Germinal center (tissue), 1 donor: ENCODE measurements around the gene G3BP1.
A peak's percentile ranks its signal among the peaks of the same experiment; 100 is the strongest.
"Not testable (repeated sequence)": the region's sequence is repeated elsewhere in the genome, so short reads cannot be mapped to it uniquely, and the experiment has no call there.

Source experiments
- DNase-seq: peaks from one replicate; pipeline ENCODE4 v3.0.0; 2012; ENCODE audit warnings: mixed read lengths, low spot score

G3BP1 gene

DNA sequence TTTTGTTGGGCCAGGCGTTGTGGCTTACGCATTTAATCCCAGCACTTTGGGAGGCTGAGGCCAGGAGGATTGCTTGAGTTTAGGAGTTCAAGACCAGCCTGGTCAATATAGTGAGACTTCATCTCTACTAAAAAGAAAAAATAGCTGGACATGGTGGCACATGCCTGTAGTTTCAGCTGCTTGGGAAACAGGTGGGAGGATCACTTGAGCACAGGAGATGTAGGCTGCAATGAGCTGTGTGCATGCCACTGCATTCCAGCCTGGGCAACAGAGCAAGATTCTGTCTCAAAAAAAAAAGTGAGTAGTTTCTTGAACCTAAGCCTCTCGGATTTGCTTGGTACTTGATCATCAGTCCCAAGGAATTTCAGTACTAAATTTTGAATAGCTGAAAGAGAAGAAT lies 26.9 kb downstream of the G3BP1 start:
- no peak for DNase-seq

DNA sequence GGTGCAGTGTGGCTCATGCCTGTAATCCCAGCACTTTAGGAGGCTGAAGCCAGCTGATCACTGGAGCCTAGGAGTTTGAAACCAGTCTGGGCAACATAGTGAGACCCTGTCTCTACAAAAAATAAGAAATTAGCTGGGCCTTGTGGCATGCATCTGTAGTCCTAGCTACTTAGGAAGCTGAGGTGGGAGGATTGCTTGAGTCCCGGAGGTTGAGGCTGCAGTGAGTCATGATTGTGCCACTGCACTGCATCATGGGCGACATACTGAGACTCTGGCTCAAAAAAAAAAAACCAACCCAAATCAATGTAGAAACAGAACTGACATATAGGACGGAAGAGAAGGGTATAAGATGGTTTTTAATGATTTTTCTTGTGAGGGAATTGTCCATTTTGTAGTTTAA lies 27.7 kb downstream of the G3BP1 start:
- no peak for DNase-seq

DNA sequence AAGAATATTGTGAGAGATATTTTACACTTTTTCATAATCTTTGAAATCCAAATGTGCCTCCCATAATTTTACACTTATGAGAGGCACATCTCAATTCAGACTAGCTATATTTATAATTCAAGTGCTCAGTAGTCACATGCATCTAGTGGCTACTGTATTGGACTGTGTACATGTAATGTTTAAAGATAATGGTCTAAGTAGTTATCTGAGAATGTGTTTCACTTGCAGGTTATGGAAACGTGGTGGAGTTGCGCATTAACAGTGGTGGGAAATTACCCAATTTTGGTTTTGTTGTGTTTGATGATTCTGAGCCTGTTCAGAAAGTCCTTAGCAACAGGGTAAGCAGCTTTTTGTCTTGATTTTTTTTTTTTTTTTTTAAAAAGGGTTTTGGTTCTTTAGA lies 28.8 kb downstream of the G3BP1 start:
- DNase-seq: no peak

DNA sequence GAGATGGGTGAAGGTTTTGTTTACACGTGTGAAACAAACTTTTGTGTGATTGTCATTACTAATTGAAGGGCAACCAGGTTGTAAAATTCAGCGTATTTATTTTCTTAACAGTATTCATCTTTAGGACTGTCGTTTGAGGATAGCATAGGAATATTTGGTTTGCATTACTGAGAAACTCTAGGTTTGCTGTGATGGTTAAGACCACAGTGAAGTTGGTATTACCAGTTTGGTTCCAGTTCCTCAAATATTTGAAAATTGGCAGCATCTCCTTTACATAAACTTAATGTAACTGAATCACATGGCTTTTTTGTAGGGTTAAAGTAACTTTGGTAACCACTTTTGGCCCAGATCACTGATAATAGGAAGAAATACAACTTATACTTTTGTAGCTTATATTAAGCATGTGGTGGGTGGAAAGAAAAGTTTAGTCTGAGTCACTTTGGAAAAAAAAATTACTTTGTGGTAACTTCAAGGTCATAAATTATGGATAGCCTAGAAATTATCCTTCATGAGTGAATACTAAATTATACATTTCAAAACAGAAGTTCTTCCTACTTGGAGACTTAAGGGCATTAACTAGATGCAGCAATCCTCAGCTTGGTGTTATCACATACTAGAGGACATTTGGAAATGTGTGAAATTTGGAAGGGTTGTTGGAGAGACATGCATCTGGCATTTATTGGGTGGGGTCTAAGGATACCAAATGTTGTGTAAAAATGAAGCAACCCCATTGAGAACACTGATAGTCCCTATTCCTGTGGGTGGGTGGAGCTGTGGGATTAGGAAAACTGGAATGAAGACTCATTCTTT lies 33.9 kb downstream of the G3BP1 start:
- DNase-seq: no peak

DNA sequence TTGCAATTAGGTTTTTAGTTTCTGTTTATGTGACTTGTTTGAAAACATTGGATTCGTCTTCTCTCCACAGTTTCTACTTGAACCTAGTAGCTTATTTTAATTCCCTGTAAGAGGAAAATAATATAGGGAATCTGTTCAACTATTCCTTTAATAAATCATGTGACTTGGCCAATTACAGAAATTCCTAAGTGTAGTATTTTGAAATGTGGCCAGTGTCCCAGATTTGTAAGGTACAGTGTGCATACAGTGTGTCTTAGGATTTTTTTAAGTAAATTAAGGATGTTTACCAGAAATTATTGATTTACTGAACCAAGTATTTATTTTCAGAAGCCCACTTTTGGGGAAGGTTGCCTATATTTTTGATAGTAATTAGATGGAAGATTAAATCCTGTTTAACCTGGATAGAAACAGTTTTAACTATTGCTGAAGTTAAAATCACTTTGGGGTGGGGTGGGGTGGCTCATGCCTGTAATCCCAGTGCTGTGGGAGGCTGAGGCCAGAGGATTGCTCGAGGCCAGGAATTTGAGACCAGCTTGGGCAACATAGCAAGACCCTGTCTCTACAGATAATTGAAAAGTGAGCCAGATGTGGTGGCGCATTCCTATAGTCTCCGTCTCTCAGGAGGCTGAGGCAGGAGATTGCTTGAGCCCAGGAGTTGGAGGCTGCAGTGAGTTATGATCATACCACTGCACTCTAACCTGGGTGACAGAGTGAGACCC lies 36.9 kb downstream of the G3BP1 start:
- DNase-seq: no peak

DNA sequence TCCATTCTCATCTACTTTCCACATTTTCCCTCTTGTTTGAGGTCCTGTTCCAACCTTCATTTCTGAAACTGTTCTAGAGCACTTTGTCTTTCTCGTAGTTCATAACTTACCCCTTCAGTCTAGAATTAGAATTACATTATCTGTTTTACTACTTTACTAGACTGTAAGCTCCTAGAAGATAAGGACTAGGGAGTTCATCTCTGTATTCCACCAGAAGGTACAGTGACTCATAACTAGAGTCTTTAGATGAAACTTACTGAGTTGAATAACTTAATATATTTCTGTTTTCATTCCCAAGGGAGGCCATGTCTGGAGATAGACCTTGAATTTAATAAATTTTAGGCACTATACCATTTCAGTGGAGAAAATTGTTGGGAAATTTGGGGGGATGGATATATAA lies 38.7 kb downstream of the G3BP1 start:
- DNase-seq: no peak

DNA sequence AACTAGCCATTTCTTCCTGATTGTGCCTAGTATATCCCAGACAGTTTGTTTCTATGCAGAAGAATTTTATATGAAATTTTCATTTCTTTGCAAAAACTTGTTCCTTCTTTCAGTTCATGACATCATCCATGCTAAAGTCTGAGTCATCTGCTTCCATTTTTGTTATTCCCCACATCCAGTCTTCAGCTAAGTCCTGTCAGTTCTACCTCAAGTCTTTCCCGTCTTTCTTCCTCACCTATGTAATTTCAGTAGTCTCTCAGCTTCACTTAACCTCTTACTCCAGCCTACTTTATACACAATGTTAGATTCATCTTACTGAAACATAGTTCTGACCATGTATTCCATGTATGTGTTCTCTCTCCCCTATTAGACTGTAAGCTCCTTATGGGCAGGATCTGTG lies 39.1 kb downstream of the G3BP1 start:
- DNase-seq: no peak

DNA sequence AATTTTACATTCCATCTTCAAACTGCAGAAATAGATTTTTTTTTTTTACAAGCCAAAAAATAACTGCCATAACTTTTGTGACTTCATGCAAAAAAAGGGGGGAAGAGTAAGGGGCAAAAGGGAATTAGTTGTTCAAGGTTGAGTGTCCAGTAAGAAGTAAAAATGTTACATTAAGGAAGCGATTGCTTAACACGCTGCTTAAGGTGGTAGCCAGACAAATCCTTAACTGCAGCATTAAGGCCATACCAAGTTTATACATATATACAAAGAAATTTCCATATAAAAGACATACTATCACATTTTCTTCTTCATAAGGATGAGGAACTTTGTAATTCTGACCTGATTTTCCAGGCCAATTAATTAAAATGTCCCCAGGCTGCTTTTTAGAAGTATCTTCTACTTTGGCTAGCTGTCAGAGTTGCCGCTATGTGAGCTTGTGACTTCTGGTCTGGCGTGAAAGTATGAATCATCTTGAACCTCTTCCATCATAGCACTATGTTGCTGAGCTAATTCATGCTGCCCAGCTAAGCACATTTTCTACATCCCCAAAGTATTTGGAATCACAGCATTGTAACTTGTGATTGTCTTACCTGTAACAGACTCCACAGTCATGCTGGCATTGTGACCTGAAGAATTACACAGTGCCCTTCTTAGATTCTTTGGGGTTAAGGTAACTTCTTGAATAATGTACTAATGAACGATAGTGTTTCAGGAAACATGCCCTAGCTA lies 40.0 kb downstream of the G3BP1 start:
- no peak for DNase-seq

DNA sequence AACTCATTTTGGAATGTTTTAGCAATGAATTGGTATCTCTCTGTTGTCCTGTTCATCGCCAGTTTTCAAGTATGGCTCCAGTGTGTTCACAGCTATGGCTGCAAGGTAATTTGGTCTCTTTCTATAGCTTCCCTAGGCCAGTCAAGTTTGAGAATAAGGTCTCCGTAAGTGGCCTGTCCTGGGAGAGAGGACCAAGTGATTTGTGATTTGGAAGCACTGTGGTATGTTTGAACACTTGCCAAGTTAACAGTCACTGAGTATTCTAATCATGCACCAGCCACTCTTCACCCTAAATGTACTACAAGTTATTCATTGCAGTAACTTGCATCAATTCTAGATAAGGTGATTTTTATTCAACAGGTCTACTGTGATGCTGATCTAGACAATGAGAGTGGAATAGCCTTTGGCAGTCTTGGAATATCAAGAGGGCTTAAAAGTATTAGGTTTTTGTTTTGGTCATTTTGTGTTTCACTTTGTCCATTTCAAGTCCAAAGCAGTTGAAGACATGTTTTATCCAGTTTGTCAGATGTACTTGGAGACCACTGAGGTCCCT lies 41.1 kb downstream of the G3BP1 start:
- no peak for DNase-seq

DNA sequence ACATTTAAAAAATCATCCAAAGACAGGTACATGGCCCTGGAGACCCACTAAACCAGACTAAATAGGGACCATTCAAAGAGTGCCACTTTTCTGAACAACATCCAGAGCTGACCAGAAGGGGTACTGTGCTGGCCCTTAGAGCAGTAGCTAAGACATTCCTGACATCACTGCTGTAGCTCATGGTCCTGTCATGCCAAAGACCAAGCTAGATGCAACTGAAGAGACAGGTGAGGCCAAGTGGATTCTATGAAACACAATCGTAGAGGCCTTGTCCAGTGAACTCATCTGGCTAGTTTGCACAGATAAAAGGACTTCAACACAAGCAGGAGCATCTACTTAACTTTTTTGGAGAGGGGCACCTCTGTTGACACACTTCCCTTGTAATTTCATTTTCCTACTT lies 43.3 kb downstream of the G3BP1 start:
- no peak for DNase-seq

DNA sequence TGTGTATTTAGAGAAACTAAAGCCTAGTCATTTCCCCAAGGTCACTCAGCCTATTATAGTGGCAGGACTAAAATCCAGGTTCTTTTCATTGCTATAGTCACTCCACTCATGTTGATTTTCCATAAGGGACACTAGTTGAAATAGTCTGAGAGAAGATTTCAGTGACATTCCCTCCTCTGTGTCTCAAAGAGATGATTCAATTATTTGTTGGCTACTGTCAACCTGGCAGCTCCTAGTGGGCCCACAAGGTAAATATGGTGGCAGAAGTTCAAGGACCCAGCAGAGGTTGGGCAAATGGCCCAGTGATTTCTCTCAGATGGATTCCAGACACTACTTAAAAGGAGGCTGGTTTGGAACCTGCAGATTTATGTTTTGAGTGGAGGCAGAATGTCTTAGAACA lies 48.1 kb downstream of the G3BP1 start:
- no peak for DNase-seq

DNA sequence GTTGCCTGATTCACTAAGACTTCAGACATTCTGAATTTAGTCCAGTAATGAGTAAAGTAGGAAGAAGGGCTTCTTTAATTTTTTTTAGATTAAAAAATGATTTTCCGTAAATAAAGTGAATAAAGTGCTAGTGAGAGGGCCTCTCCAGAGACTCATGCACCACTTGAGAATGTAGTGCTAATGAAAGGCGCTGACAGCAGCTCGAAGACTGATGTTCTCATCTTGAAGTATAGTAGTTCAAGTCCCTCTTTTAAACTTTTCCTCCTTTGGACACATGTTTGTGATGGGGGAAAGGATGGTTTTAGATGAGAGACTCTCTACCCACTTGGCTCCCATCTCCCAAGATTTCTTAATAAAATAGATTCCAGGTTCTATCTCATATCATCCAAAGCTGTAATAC lies 48.5 kb downstream of the G3BP1 start:
- DNase-seq: no peak

DNA sequence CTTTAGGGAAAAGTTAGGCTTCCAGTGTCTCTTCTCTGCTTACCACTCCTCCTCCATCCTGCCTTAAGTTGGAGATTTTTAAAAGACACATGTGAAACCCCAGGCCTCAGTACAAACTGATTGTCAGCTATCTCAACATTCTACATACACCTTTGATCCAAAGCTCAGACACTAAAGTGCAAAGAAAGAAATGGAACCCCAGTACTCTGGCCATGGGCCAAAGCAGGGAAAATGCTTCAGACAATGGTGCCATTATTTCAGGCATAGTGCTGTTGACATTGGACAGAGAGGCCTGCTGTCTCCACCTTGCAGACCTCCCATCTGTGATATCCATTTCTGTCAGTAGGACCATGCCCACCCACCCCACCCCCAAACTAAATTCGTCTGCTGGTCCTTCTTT lies 49.1 kb downstream of the G3BP1 start:
- no peak for DNase-seq

DNA sequence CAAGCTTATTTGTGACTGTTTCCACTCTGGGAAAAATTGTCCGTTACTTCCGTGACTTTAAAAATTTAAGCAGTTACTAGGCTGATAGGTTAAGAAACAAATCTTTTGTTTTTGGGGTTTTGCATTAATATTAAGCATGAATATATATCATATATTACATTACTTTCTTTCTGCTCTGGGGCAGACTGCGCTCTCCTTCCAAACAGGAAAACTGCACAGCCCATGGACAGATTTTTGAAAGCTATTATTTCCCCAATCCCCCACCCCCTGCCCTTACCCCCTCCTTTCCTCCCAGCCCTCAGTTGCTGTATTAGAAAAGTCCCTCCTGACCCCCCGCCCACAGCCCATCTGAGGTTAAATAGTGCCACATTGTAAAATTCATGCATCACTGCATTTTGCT lies 50.4 kb downstream of the G3BP1 start:
- DNase-seq: no peak

DNA sequence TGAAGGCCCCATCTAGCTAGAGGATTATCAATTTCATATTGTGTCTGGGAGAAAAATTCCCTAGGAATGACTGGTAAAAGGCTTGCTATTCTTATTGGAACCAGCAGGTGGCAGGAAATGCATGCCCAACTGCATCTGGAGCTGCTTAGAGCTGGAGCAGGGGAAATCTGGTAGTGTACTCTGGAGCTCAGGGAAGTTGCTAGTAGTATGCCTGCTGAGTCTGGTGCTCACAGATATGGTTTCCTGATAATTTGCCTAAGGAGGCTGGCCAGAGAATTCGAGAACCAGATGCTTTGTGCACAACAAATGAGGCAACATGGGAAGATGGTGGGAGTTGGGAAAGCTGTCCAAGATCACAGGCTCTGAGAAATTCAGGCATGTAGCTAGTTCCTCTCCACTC lies 53.7 kb downstream of the G3BP1 start:
- DNase-seq: peak; percentile 24

DNA sequence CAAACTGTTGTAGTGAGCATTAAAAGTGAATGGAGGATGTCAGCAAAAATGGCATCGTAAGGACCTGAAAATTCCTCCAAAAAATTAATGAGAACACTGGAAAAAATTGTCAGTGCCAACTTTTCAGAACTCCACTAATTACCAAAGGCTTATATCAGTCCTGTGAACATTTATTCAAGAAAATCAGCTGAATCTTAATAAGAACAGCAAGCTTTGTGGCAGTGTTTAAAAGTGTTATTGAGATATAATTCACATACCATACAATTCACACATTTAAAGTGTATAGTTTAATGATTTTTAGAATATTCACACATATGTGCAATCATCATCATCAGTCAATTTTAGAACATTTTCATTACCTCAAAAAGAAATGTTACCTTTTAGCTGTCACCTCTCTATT lies 57.6 kb downstream of the G3BP1 start:
- no peak for DNase-seq

DNA sequence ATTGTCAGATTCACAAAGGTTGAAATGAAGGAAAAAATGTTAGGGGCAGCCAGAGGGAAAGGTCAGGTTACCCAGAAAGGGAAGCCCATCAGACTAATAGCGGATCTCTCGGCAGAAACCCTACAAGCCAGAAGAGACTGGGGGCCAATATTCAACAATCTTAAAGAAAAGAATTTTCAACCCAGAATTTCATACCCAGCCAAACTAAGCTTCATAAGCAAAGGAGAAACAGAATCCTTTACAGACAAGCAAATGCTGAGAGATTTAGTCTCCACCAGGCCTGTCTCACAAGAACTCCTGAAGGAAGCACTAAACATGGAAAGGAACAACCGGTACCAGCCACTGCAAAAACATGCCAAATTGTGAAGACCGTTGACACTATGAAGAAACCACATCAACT lies 61.1 kb downstream of the G3BP1 start:
- not testable (repeated sequence) for DNase-seq

DNA sequence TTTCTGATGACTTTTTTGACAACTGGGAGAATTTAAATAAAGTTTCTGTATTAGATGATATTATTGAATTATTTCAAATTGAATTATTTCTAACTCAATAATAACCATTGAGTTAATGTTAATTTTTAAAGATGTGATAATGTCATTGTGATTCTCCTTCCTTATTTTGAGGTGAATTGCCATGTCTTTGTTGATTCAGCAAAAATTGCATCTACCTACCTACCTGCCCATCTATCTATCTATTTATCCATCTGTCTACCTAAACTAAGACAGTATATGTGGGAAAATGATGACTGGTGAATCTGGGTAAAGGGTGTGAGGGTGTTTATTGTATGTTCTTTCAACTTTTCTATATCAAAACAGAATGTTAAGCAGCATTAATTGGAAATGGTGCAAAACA lies 75.0 kb downstream of the G3BP1 start:
- no peak for DNase-seq

DNA sequence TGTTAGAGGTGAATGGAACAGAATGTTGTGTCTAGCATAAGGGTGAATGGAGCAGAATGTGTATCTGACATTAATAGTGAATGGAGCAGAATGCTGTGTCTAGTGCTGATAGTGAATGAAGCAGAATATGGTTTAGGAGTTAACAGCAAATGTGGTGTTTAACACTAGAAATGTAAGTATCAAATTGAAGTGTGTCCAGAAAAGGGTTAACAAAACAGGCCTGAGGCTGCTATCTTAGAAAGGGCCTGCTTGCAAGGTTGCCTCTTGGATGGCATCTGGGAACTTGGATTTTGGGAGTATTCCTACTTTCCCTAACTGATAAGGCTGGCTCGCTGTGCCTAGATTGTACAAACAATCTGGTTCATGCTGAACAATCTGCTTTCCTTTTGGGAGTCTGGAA lies 76.1 kb downstream of the G3BP1 start:
- no peak for DNase-seq

DNA sequence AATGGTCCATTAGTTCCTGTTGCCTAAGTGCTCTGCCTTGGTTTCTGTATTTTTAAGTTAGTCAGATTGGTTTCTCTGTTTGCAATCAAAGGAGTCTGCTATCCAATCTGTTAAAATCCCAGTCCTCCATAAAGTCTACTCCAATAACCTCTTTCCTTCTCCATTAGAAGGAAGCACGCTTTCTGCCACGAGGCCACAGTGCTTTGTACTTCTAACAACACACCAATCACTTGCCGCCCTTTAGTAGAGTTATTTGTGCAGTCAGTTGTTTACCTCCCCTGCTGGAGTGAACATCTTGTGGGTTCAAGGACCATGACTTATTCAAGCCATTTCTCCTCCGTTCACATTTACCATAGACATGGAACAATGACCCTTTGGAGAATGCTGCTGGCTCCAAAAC lies 83.9 kb downstream of the G3BP1 start:
- no peak for DNase-seq

DNA sequence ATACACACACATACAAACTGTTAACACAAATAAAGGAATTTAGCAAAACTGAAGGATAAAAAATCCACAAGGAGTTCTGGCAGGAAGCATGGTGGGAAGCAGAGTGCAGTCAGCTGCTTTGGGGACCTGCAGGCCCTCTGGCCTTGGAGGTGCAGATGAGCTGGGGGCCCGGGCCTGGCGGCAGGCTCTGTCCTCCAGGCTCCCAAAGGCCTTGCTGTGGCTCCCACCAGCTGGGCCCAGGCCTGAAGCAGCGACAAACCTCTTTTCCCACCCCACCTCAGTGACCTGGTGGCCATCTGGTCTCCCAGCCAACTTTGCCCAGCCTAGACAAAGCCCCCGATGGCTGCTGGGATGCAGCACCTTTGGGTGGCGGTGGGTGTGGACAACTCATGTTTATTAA lies 85.1 kb downstream of the G3BP1 start:
- DNase-seq: no peak

DNA sequence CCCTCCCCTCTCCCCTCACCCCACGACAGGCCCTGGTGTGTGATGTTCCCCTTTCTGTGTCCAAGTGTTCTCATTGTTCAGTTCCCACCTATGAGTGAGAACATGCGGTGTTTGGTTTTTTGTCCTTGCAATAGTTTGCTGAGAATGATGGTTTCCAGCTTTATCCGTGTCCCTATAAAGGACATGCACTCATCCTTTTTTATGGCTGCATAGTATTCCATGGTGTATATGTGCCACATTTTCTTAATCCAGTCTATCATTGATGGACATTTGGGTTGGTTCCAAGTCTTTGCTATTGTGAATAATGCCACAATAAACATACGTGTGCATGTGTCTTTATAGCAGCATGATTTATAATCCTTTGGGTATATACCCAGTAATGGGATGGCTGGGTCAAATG lies 89.1 kb downstream of the G3BP1 start:
- not testable (repeated sequence) for DNase-seq
